Endothelial cell of umbilical vein (primary cell): Measurements from ENCODE around the gene PET100. TPM values are rescaled to one million over a fixed set of nuclear protein-coding genes. Genes with fewer than 3 reads are reported as not detected.

ENCODE experiments used
- BruUV-seq: library from RNA; stranded (reverse); fragments of 400-500 nt; replicated peaks from 2 replicates; lab custom pipeline; 2021; lab: Mats Ljungman, UMichigan
- CTCF ChIA-PET: fragments of 300-600, 350-600 bp; sonication (Branson Sonifier 250); formaldehyde crosslinking; loops from one replicate; lab custom pipeline; 2021; ENCODE audit warnings: antibody characterized with exemption, inconsistent platforms; lab: Charles Lee
- POLR2A ChIA-PET: fragments of 300-600, 350-600 bp; sonication (Branson Sonifier 250); formaldehyde crosslinking; loops from one replicate; lab custom pipeline; 2021; ENCODE audit warnings: antibody characterized with exemption, inconsistent platforms; lab: Charles Lee
- DNase-seq: peaks from one replicate; pipeline ENCODE4 v3.0.0-alpha.2; 2011; ENCODE audit warnings: low read depth, low spot score
- FAIRE-seq: peaks from 2 replicates; lab custom pipeline; 2011; peaks lifted over from hg19 to GRCh38; lab: Jason Lieb, UNC
- H2AFZ ChIP-seq: 2 replicates; pipeline ENCODE4 v1.6.0; 2012; ENCODE audit warnings: low read depth, low read length, control low read depth, inconsistent platforms
- H3K27ac ChIP-seq: 2 replicates; pipeline ENCODE4 v1.5.1; 2011; ENCODE audit warnings: low read depth, mild to moderate bottlenecking, control low read depth, low read length, moderate library complexity; ENCODE audit not compliant: insufficient read depth
- H3K27me3 ChIP-seq, 2 experiments: 2 replicates each; pipeline versions ENCODE4 v1.6.0 to v1.6.1; 2011; ENCODE audit warnings: low read length in 2 of 2, mixed read lengths in 1 of 2; ENCODE audit not compliant: control insufficient read depth in 2 of 2, insufficient read depth in 2 of 2
- H3K36me3 ChIP-seq, 2 experiments: 2 replicates in 1 of 2; 3 replicates in 1 of 2; pipeline ENCODE4 v1.5.1; 2011; ENCODE audit warnings: low read length in 2 of 2, mild to moderate bottlenecking in 1 of 2, moderate library complexity in 1 of 2; ENCODE audit not compliant: control insufficient read depth in 2 of 2, insufficient read depth in 2 of 2; ENCODE audit errors: extremely low read depth in 1 of 2
- H3K4me1 ChIP-seq: 3 replicates; pipeline ENCODE4 v1.5.1; 2011; ENCODE audit warnings: mild to moderate bottlenecking, low read length; ENCODE audit not compliant: control insufficient read depth, insufficient read depth; ENCODE audit errors: extremely low read depth
- H3K4me2 ChIP-seq: 2 replicates; pipeline ENCODE4 v1.6.1; 2011; ENCODE audit warnings: low read length, control low read depth, mixed read lengths; ENCODE audit not compliant: insufficient read depth
- H3K4me3 ChIP-seq, 3 experiments: fragments of 200-600 bp in 1 of 3; sonication (generic), shearing (Covaris generic) in 1 of 3; replicated peaks in 1 of 3; 2 replicates each; pipeline ENCODE4 v1.5.1; 2011 to 2016; ENCODE audit warnings: control low read depth in 3 of 3, low read length in 3 of 3, mild to moderate bottlenecking in 2 of 3, inconsistent platforms in 1 of 3, low read depth in 1 of 3, moderate library complexity in 1 of 3; ENCODE audit not compliant: insufficient read depth in 1 of 3
- H3K79me2 ChIP-seq: 2 replicates; pipeline ENCODE4 v1.6.0; 2012; ENCODE audit warnings: low read length, inconsistent platforms; ENCODE audit not compliant: control insufficient read depth, insufficient read depth
- H3K9ac ChIP-seq: replicated peaks from 2 replicates; pipeline ENCODE3; 2011; ENCODE audit warnings: low read length, control low read depth; ENCODE audit not compliant: insufficient read depth; ENCODE audit errors: extremely low read depth
- H3K9me1 ChIP-seq: replicated peaks from 3 replicates; pipeline ENCODE4 v1.6.0; 2011; ENCODE audit warnings: mild to moderate bottlenecking, low read length; ENCODE audit not compliant: control insufficient read depth, insufficient read depth; ENCODE audit errors: extremely low read depth
- H3K9me3 ChIP-seq: replicated peaks from 2 replicates; pipeline ENCODE4 v1.5.1; 2012; ENCODE audit warnings: low read length, inconsistent platforms; ENCODE audit not compliant: control insufficient read depth, insufficient read depth
- H4K20me1 ChIP-seq: replicated peaks from 2 replicates; pipeline ENCODE3; 2011; ENCODE audit warnings: mild to moderate bottlenecking, low read length; ENCODE audit not compliant: control insufficient read depth, insufficient read depth; ENCODE audit errors: extremely low read depth
- CTCF ChIP-seq, 2 donors: IDR thresholded peaks; 1 replicate in 1 of 2; 2 replicates in 1 of 2; pipeline ENCODE4 v1.5.1; 2011; ENCODE audit warnings: low read length in 2 of 2, mild to moderate bottlenecking in 2 of 2, moderate library complexity in 2 of 2, control low read depth in 1 of 2, inconsistent platforms in 1 of 2, low read depth in 1 of 2; ENCODE audit not compliant: insufficient read depth in 1 of 2; ENCODE audit errors: extremely low read depth in 1 of 2
- EZH2 ChIP-seq: IDR thresholded peaks from 2 replicates; pipeline ENCODE4 v1.6.1; 2012; ENCODE audit warnings: borderline replicate concordance, low read depth, mild to moderate bottlenecking, moderate library complexity, low read length, inconsistent platforms; ENCODE audit not compliant: severe bottlenecking
- FOS ChIP-seq: IDR thresholded peaks from 2 replicates; pipeline ENCODE4 v1.6.1; 2011; ENCODE audit warnings: mild to moderate bottlenecking, low read length, moderate library complexity, borderline replicate concordance; ENCODE audit not compliant: insufficient read depth
- GATA2 ChIP-seq: IDR thresholded peaks from 2 replicates; pipeline ENCODE4 v1.7.0; 2011; ENCODE audit warnings: low read depth, mild to moderate bottlenecking, moderate library complexity, mixed read lengths, low read length; ENCODE audit not compliant: insufficient read length, insufficient read depth
- JUN ChIP-seq: IDR thresholded peaks from 2 replicates; pipeline ENCODE4 v1.6.1; 2011; ENCODE audit warnings: borderline replicate concordance, low read depth; ENCODE audit not compliant: insufficient read length, insufficient read depth
- MAX ChIP-seq: IDR thresholded peaks from 2 replicates; pipeline ENCODE4 v1.6.1; 2011; ENCODE audit not compliant: insufficient read depth, insufficient read length
- MYC ChIP-seq: IDR thresholded peaks from one replicate; pipeline ENCODE4 v1.6.1; 2011; ENCODE audit warnings: mild to moderate bottlenecking, low read depth, low read length
- POLR2A ChIP-seq: IDR thresholded peaks from 2 replicates; pipeline ENCODE4 v1.6.1; 2012; ENCODE audit warnings: low read depth, mild to moderate bottlenecking, control low read depth, low read length
- POLR2AphosphoS5 ChIP-seq: IDR thresholded peaks from 2 replicates; pipeline ENCODE4 v1.6.1; 2012; ENCODE audit warnings: low read depth, mild to moderate bottlenecking, control low read depth, low read length, moderate library complexity; ENCODE audit not compliant: insufficient read depth
- dilution Hi-C: fragments of 300-500 bp; cut with MboI; formaldehyde crosslinking; loops from one replicate; pipeline ENCODE4 v1.15.0; 2019; ENCODE audit warnings: low sequenced_read_pairs; ENCODE audit not compliant: extremely low pct_ligation_motif_present
- intact Hi-C: fragments of 100-400 bp; cut with micrococcal nuclease; formaldehyde crosslinking; loops from one replicate; pipeline ENCODE4 v1.10.0; 2022
- polyA plus RNA-seq, 4 experiments: library from polyadenylated mRNA; depleted of rRNA in 3 of 4; stranded (reverse) in 3 of 4; unstranded in 1 of 4; fragments of >200 nt; gene quantifications; 2 replicates each; pipeline versions ENCODE4 v1.2.1 to v1.2.3, GENCODE V29; 2011 to 2012; ENCODE audit warnings: missing spikeins in 1 of 4
- total RNA-seq: library from RNA; stranded (reverse); gene quantifications from 2 replicates; pipeline ENCODE4 v1.2.3, GENCODE V29; 2021

PET100 gene
- total and polyA plus RNA-seq, 2 donors (not counting 3 experiments of a cell fraction or from before 2014, with no cell fraction given) = 55.0 to 172 TPM

GRCh38 chr19:7670790-7671189, 41.2 kb downstream of the PET100 start:
- no peak for TF ChIP-seq JUN
- no peak for TF ChIP-seq GATA2
- TF ChIP-seq POLR2AphosphoS5 = no peak
- CTCF ChIA-PET = interaction anchor here (1.6 to 4.8 kb wide), 2 partner anchors 10 to 103 kb away, joined by 8 to 27 read pairs; partner anchors contain the start of gene TRAPPC5
- Histone ChIP-seq H2AFZ (no peak overlapping the region), H3K9me3 (no peaks in the 10 kb centered on the region), H3K4me3 (no peak overlapping the region), H3K79me2 (no peaks in the 10 kb centered on the region), H3K36me3 (no peaks in the 10 kb centered on the region), H3K4me2 (no peak overlapping the region), H3K4me1 (no peaks in the 10 kb centered on the region), H3K27ac (no peak overlapping the region), H3K9me1 (no peaks in the 10 kb centered on the region), H3K27me3 (peaks cover 9 to 14% of the 10 kb centered on the region in 2 experiments), H3K9ac (no peak overlapping the region), H4K20me1 (no peaks in the 10 kb centered on the region)
- no peak for DNase-seq
- POLR2A ChIA-PET = no interaction called here
- no TSS peak for BruUV-seq
- intact Hi-C loops = no loop called here
- no peak for FAIRE-seq
- dilution Hi-C loops = no loop called here

GRCh38 chr19:7672522-7672921, 42.9 kb downstream of the PET100 start:
- Histone ChIP-seq H3K9me3 (no peaks in the 10 kb centered on the region), H2AFZ (no peak overlapping the region), H3K9ac (no peak overlapping the region), H3K36me3 (no peaks in the 10 kb centered on the region), H4K20me1 (no peaks in the 10 kb centered on the region), H3K9me1 (no peaks in the 10 kb centered on the region), H3K27ac (no peak overlapping the region), H3K4me3 (no peak overlapping the region), H3K4me1 (no peaks in the 10 kb centered on the region), H3K79me2 (no peaks in the 10 kb centered on the region), H3K4me2 (no peak overlapping the region), H3K27me3 (peaks cover 9 to 15% of the 10 kb centered on the region in 2 experiments)
- DNase-seq (no peak), FAIRE-seq (no peak)
- CTCF ChIA-PET = interaction anchor here (3.2 to 4.8 kb wide), 2 partner anchors 8 to 104 kb away, joined by 24 to 27 read pairs; partner anchors contain the start of gene TRAPPC5
- TF ChIP-seq CTCF (IDR thresholded peaks at IDR 0.05; ENCODE audit: extremely low read depth in 1 of 2, insufficient read depth in 1 of 2, low read depth in 1 of 2, low read length in 2 of 2) (no peak), JUN (no peak), POLR2A (no peak), MYC (no peak), MAX (no peak), EZH2 (no peak), FOS (no peak), GATA2 (no peak), POLR2AphosphoS5 (no peak)
- POLR2A ChIA-PET = no interaction called here
- dilution Hi-C loops = no loop called here
- intact Hi-C loops = no loop called here
- BruUV-seq = no TSS peak
